H1 (cell line): ENCODE results near the gene ZFHX2. TPM values are rescaled to one million over a fixed set of nuclear protein-coding genes. Genes with fewer than 3 reads are reported as not detected.

ENCODE experiments used
- CBX5 ChIP-seq: fragments of 300-800, 300-1000 bp; sonication (generic); IDR thresholded peaks from 2 replicates; pipeline ENCODE4 v1.7.1; 2016; ENCODE audit warnings: antibody characterized with exemption, low read length, low read depth
- GABPA ChIP-seq: IDR thresholded peaks from 2 replicates; pipeline ENCODE4 v1.6.1; 2011; ENCODE audit warnings: mild to moderate bottlenecking, low read length, moderate library complexity, borderline replicate concordance; ENCODE audit not compliant: insufficient read depth
- POLR2A ChIP-seq, 2 experiments: IDR thresholded peaks; 1 replicate in 1 of 2; 2 replicates in 1 of 2; pipeline ENCODE4 v1.6.1; 2011; ENCODE audit warnings: low read depth in 2 of 2, low read length in 2 of 2, mild to moderate bottlenecking in 2 of 2; ENCODE audit errors: control extremely low read depth in 1 of 2
- RBBP5 ChIP-seq: IDR thresholded peaks from 2 replicates; pipeline ENCODE4 v1.7.1; 2012; ENCODE audit warnings: low read depth, mild to moderate bottlenecking, inconsistent platforms, low read length, moderate library complexity, borderline replicate concordance
- polyA plus RNA-seq, 7 experiments: library from polyadenylated mRNA; depleted of rRNA in 3 of 7; stranded (reverse) in 5 of 7; unstranded in 2 of 7; fragments of >200 nt in 5 of 7; fragments of 200-250 nt in 2 of 7; gene quantifications; 1 replicate in 5 of 7; 2 replicates in 1 of 7; 4 replicates in 1 of 7; pipeline versions ENCODE4 v1.2.1 to v1.2.3, GENCODE V29; 2011 to 2013; ENCODE audit warnings: missing spikeins in 2 of 7, mixed read lengths in 2 of 7
- total RNA-seq: library from RNA; stranded (reverse); fragmentation: NEBNext Ultra II Directional; extraction: Animal tissue kit (Norgen Biotek cat#: 25700); gene quantifications from 2 replicates; pipeline ENCODE4 v1.2.1, GENCODE V29; 2021
- TF ChIP-seq, protein P1 (sequence below), 3 experiments: IDR thresholded peaks; 1 replicate in 2 of 3; 2 replicates in 1 of 3; pipeline versions ENCODE4 v1.5.1 to v1.6.1; 2011; ENCODE audit warnings: low read length in 3 of 3, mild to moderate bottlenecking in 3 of 3, inconsistent platforms in 2 of 3, low read depth in 1 of 3, moderate library complexity in 1 of 3; ENCODE audit not compliant: insufficient read depth in 1 of 3; ENCODE audit errors: control extremely low read depth in 1 of 3

The ZFHX2 gene
- total and polyA plus RNA-seq, 2 of the 8 experiments (the other 6 are each of a cell fraction or from before 2014, with no cell fraction given) = 2.7 to 27.0 TPM

DNA sequence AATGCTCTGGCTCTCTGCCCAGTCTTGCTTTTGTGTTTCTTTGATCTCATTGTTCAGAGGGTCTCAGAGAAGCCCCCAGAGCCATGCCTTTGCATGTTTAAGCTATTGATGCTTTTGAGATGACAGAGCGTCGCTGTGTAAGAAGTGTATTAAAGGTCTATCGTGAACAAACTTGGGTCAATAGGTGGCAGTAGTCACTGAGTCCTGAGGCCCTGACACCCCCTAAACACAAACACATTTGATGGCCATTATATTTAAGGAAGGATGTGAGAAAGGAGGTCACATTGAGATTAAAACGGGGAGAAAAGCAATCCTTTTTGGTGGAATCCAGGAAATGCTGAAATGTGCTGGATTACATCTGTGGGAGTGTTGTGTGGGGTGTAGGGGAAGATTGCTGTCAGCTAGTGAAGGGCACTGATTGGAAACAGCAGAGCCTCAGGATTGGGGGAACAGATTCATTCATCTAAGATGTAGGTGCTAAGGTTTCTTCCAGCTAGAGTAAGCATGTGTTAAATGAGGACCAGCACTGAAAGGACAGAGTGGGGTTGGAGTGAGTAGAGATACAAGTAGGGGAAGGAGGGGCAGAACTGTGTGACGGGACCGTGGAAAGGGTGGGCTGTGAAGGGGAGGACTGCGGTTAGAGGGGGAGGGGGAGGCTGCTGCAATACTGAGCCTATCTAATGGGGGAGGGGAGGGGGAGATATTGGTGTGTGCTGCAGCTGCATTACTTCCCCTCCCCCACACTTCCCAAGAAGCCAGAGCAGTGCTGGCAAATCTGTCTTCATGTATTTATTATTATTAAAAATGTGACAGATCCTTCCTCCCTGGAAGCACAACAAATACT lies 69.4 kb downstream of the ZFHX2 start (continued):
- TF ChIP-seq, protein P1, sequence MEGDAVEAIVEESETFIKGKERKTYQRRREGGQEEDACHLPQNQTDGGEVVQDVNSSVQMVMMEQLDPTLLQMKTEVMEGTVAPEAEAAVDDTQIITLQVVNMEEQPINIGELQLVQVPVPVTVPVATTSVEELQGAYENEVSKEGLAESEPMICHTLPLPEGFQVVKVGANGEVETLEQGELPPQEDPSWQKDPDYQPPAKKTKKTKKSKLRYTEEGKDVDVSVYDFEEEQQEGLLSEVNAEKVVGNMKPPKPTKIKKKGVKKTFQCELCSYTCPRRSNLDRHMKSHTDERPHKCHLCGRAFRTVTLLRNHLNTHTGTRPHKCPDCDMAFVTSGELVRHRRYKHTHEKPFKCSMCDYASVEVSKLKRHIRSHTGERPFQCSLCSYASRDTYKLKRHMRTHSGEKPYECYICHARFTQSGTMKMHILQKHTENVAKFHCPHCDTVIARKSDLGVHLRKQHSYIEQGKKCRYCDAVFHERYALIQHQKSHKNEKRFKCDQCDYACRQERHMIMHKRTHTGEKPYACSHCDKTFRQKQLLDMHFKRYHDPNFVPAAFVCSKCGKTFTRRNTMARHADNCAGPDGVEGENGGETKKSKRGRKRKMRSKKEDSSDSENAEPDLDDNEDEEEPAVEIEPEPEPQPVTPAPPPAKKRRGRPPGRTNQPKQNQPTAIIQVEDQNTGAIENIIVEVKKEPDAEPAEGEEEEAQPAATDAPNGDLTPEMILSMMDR (IDR thresholded peaks at IDR 0.05; ENCODE audit: control extremely low read depth in 1 of 3, insufficient read depth in 1 of 3, low read depth in 1 of 3, low read length in 3 of 3) = peak in 2 of 3 experiments; percentile 60 to 67; a peak in 3 of 4 replicates
- TF ChIP-seq POLR2A (IDR thresholded peaks at IDR 0.05; ENCODE audit: control extremely low read depth in 1 of 2, low read depth in 2 of 2, low read length in 2 of 2) = no peak
- no peak for TF ChIP-seq CBX5
- 0 out of 2 replicates have a peak, but pooled peaks have one; percentile 75 for TF ChIP-seq RBBP5
- no peak for TF ChIP-seq GABPA
